ENCODE results near the gene NUDT6.

NUDT6 gene

GRCh38 chr4:122912810-122913575 lies 9.4 kb downstream of the NUDT6 start:
- no peak for DNase-seq

- no peak for DNase-seq
Observed at GRCh38 chr4:122911588-122911987, 10.8 kb downstream of the NUDT6 start.

GRCh38 chr4:122909683-122910082 lies 12.7 kb downstream of the NUDT6 start:
- no peak for DNase-seq

GRCh38 chr4:122908223-122908622 lies 14.2 kb downstream of the NUDT6 start:
- DNase-seq, result no peak

GRCh38 chr4:122906859-122907305 lies 15.5 kb downstream of the NUDT6 start:
- DNase-seq, result no peak

GRCh38 chr4:122903766-122904288 lies 18.6 kb downstream of the NUDT6 start:
- DNase-seq, result no peak

GRCh38 chr4:122901247-122902010 lies 21.0 kb downstream of the NUDT6 start:
- DNase-seq, result no peak

- no peak for DNase-seq
Observed at GRCh38 chr4:122900314-122900713, 22.1 kb downstream of the NUDT6 start.

GRCh38 chr4:122899682-122900081 lies 22.7 kb downstream of the NUDT6 start:
- no peak for DNase-seq

GRCh38 chr4:122898370-122899150 lies 23.8 kb downstream of the NUDT6 start:
- DNase-seq, result no peak

- no peak for DNase-seq
Observed at GRCh38 chr4:122896270-122896669, 26.1 kb downstream of the NUDT6 start.

- DNase-seq, result no peak
Observed at GRCh38 chr4:122895336-122895995, 26.9 kb downstream of the NUDT6 start.

- DNase-seq, result no peak
Observed at GRCh38 chr4:122894827-122895226, 27.6 kb downstream of the NUDT6 start.

- no peak for DNase-seq
Observed at GRCh38 chr4:122890147-122890795, 32.1 kb downstream of the NUDT6 start.

GRCh38 chr4:122889726-122890125 lies 32.7 kb downstream of the NUDT6 start:
- no peak for DNase-seq

- no peak for DNase-seq
Observed at GRCh38 chr4:122884499-122884898, 37.9 kb downstream of the NUDT6 start.

- no peak for DNase-seq
Observed at GRCh38 chr4:122882857-122883735, 39.3 kb downstream of the NUDT6 start.

GRCh38 chr4:122879001-122879400 lies 43.4 kb downstream of the NUDT6 start:
- no peak for DNase-seq

- no peak for DNase-seq
Observed at GRCh38 chr4:122876456-122876855, 45.9 kb downstream of the NUDT6 start.

- DNase-seq, result no peak
Observed at GRCh38 chr4:122875949-122876348, 46.4 kb downstream of the NUDT6 start.

All from stimulated activated naive CD4-positive, alpha-beta T cell (primary cell).